Trophoblast cell (in vitro differentiated cells and primary cell): ENCODE data around the gene OPCML.

Source experiments
- DNase-seq, 2 donors: peaks; one replicate each; pipeline ENCODE4 v3.0.0-alpha.2; 2016
- H2AFZ ChIP-seq: 2 replicates; pipeline ENCODE4 v1.6.1; 2013; ENCODE audit warnings: low read length, moderate library complexity, mild to moderate bottlenecking; ENCODE audit not compliant: insufficient read depth, poor library complexity
- H2AK5ac ChIP-seq: 2 replicates; pipeline ENCODE4 v1.6.1; 2013; ENCODE audit warnings: mild to moderate bottlenecking, low read length
- H2BK120ac ChIP-seq: 2 replicates; pipeline ENCODE4 v1.6.1; 2013; ENCODE audit warnings: low read length, mild to moderate bottlenecking, moderate library complexity; ENCODE audit not compliant: insufficient read depth, poor library complexity
- H2BK12ac ChIP-seq: 2 replicates; pipeline ENCODE4 v1.6.1; 2013; ENCODE audit warnings: mild to moderate bottlenecking, low read length, moderate library complexity
- H2BK5ac ChIP-seq: 2 replicates; pipeline ENCODE4 v1.6.1; 2013; ENCODE audit warnings: low read length, low read depth, moderate library complexity, mild to moderate bottlenecking; ENCODE audit not compliant: poor library complexity
- H3K14ac ChIP-seq: 2 replicates; pipeline ENCODE4 v1.6.1; 2013; ENCODE audit warnings: mild to moderate bottlenecking, low read length
- H3K18ac ChIP-seq: 2 replicates; pipeline ENCODE4 v1.6.1; 2013; ENCODE audit warnings: mild to moderate bottlenecking, low read length
- H3K23ac ChIP-seq: 2 replicates; pipeline ENCODE4 v1.6.1; 2013; ENCODE audit warnings: low read length
- H3K27ac ChIP-seq: 2 replicates; pipeline ENCODE4 v1.5.1; 2013; ENCODE audit warnings: low read depth, mild to moderate bottlenecking, inconsistent platforms, low read length, moderate library complexity
- H3K27me3 ChIP-seq: 2 replicates; pipeline ENCODE4 v1.6.1; 2013; ENCODE audit warnings: inconsistent platforms, mild to moderate bottlenecking, low read length, moderate library complexity; ENCODE audit not compliant: insufficient read depth
- H3K36me3 ChIP-seq, 2 experiments: 1 replicate in 1 of 2; 2 replicates in 1 of 2; pipeline ENCODE4 v1.6.1; 2013; ENCODE audit warnings: low read length in 2 of 2, mild to moderate bottlenecking in 2 of 2, moderate library complexity in 1 of 2; ENCODE audit not compliant: insufficient read depth in 2 of 2, control insufficient read depth in 1 of 2
- H3K4ac ChIP-seq: 2 replicates; pipeline ENCODE4 v1.6.1; 2013; ENCODE audit warnings: low read depth, mild to moderate bottlenecking, low read length, moderate library complexity
- H3K4me1 ChIP-seq, 2 experiments: 1 replicate in 1 of 2; 2 replicates in 1 of 2; pipeline ENCODE4 v1.6.1; 2013; ENCODE audit warnings: low read length in 2 of 2, mild to moderate bottlenecking in 2 of 2, moderate library complexity in 1 of 2; ENCODE audit not compliant: insufficient read depth in 2 of 2, control insufficient read depth in 1 of 2
- H3K4me2 ChIP-seq: 2 replicates; pipeline ENCODE4 v1.6.1; 2013; ENCODE audit warnings: inconsistent platforms, mild to moderate bottlenecking, low read length, moderate library complexity
- H3K4me3 ChIP-seq: 2 replicates; pipeline ENCODE4 v1.5.1; 2013; ENCODE audit warnings: mild to moderate bottlenecking, low read depth, low read length, inconsistent platforms
- H3K79me1 ChIP-seq: one replicate; pipeline ENCODE4 v1.6.1; 2013; ENCODE audit warnings: low read length
- H3K79me2 ChIP-seq: 2 replicates; pipeline ENCODE4 v1.6.1; 2013; ENCODE audit warnings: low read length, mild to moderate bottlenecking; ENCODE audit not compliant: control insufficient read depth, insufficient read depth, poor library complexity
- H3K9ac ChIP-seq: 2 replicates; pipeline ENCODE4 v1.6.1; 2013; ENCODE audit warnings: mild to moderate bottlenecking, low read length
- H3K9me3 ChIP-seq: 2 replicates; pipeline ENCODE4 v1.6.1; 2013; ENCODE audit warnings: low read depth, mild to moderate bottlenecking, control low read depth, inconsistent platforms, low read length; ENCODE audit not compliant: insufficient read depth
- H4K12ac ChIP-seq: 2 replicates; pipeline ENCODE4 v1.6.1; 2013; ENCODE audit warnings: low read depth, mild to moderate bottlenecking, low read length, moderate library complexity
- H4K8ac ChIP-seq: 2 replicates; pipeline ENCODE4 v1.6.1; 2013; ENCODE audit warnings: low read depth, mild to moderate bottlenecking, low read length, moderate library complexity
- H4K91ac ChIP-seq: one replicate; pipeline ENCODE4 v1.6.1; 2013; ENCODE audit warnings: low read depth, mild to moderate bottlenecking, low read length, moderate library complexity
- WGBS: extraction: QIAGEN DNeasy Blood & Tissue Kit; methylation state at CpG from one replicate; pipeline ENCODE4 v1.1.7; 2013; ENCODE audit warnings: missing lambda C conversion rate; ENCODE audit not compliant: insufficient read length, insufficient coverage; ENCODE audit errors: extremely low coverage; 5-methylcytosine and 5-hydroxymethylcytosine counted together

OPCML gene

DNA sequence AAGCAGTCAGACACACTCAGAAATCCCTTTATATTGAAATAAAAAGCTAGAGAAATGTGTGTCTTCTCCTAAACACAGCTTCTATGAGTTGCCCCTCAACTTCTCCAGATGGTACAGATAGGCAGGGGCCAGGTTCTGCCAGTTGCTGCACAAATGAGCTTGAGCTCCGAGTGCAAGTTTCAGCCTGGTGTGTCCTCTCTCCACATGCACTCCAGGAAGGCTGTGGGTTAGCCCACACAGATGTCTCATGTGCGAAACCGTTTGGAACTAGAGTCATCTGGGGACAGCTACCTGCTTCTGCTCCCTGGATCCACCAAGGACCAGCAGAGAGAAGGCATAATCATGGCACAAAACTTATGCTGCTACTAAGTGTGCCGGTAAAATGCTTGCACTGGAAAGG is 812.6 kb downstream of the OPCML start:
- Histone ChIP-seq H3K4ac (no peak overlapping the region), H3K9ac (no peak overlapping the region), H4K12ac (no peak overlapping the region), H3K4me3 (no peak overlapping the region), H3K79me1 (no peaks in the 10 kb centered on the region), H3K79me2 (no peaks in the 10 kb centered on the region), H3K4me1 (peaks cover 3 to 5% of the 10 kb centered on the region in 2 experiments), H2AK5ac (no peak overlapping the region), H3K27me3 (no peaks in the 10 kb centered on the region), H3K18ac (no peak overlapping the region), H2BK5ac (no peak overlapping the region), H3K23ac (no peak overlapping the region), H3K14ac (no peak overlapping the region), H4K8ac (no peak overlapping the region), H2BK120ac (no peak overlapping the region), H2AFZ (no peak overlapping the region), H3K9me3 (peaks cover 3% of the 10 kb centered on the region), H3K27ac (no peak overlapping the region), H3K36me3 (no peaks in the 10 kb centered on the region), H4K91ac (no peak overlapping the region), H2BK12ac (no peak overlapping the region), H3K4me2 (no peak overlapping the region)
- no peak for DNase-seq
- no CpG with 5 or more reads among the region's 4 CpGs for WGBS

DNA sequence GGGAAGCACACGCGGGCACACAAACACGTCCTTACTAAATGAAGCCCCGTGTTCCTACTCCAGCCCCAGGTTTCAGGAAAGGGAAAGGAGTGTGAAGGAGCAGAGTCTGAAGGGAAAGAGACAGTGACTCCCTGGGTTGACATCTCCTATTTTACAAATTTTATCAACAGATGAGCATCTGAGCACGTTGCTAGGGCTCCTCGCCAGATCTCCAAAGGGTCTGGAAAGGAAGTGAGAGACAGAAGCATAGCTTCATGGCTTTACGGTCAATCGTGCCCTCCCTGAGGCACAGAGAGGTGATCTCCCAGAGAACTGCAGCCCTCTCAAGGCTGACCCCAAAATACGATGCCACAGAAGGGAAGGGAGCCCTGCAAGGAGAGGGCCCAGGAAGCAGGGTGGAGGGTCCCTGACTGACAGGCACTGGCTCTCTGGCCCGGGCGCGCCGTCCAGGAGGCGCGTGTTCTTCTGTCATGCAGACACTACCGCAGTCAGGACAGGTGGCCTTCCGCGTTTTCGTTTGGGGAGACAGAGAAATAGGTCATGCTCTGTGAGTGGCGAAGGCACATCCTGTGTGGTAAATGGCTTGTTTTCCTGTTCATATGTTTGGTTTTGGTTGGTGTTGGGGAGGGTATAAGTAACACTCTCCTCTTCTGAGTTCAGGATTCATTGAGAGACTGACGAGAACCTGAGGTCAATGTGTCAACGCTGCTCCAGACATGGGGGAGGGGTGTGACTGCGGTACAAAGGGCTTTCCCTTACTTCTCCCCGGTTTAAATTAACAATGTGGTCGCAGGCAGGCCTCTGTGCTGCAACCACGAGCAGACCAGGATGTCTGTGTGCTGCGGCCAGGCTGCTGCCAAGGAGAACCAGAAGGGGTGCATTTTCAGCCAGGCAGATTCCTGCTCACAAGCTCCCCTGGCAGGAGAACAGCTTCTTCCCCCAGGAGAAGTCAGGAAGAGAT is 813.3 kb downstream of the OPCML start:
- Histone ChIP-seq H3K9me3 (peaks cover 3% of the 10 kb centered on the region), H3K79me2 (no peaks in the 10 kb centered on the region), H3K79me1 (no peaks in the 10 kb centered on the region), H3K4me1 (peaks cover 3 to 5% of the 10 kb centered on the region in 2 experiments), H3K36me3 (no peaks in the 10 kb centered on the region), H2BK5ac (no peak overlapping the region), H2AFZ (no peak overlapping the region), H4K12ac (no peak overlapping the region), H3K4ac (no peak overlapping the region), H3K9ac (no peak overlapping the region), H4K8ac (no peak overlapping the region), H3K23ac (peak overlapping the region; percentile 25), H3K27ac (no peak overlapping the region), H2BK120ac (no peak overlapping the region), H4K91ac (no peak overlapping the region), H3K4me3 (no peak overlapping the region), H3K27me3 (no peaks in the 10 kb centered on the region), H3K4me2 (no peak overlapping the region), H2BK12ac (no peak overlapping the region), H3K14ac (no peak overlapping the region), H3K18ac (no peak overlapping the region), H2AK5ac (no peak overlapping the region)
- WGBS, result no CpG with 5 or more reads among the region's 27 CpGs
- DNase-seq, result no peak

DNA sequence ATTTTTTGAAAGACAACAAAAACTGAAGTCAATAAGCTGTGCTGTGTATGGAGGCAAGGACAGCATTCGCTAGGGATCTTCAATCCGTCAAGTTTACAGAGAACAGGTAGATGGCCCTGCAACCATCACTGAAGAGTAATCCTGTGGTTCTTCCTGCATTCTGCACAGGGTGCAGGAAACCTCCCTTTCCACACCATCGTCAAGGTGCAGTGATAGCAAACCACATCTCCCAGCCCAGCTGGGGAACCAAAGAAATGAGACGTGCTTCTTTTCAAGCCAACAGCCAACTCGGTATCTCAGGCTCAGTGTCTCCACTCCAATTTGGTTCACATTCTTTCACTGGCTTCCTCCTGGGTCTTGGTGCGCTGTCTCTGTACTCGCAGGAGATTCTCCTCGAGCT is 814.5 kb downstream of the OPCML start:
- Histone ChIP-seq H3K9ac (no peak overlapping the region), H2BK12ac (no peak overlapping the region), H3K4me3 (no peak overlapping the region), H2AFZ (no peak overlapping the region), H3K23ac (no peak overlapping the region), H3K14ac (no peak overlapping the region), H3K36me3 (no peaks in the 10 kb centered on the region), H2BK120ac (no peak overlapping the region), H2BK5ac (no peak overlapping the region), H4K8ac (no peak overlapping the region), H3K18ac (no peak overlapping the region), H3K4me1 (peaks cover 3 to 5% of the 10 kb centered on the region in 2 experiments), H3K9me3 (peaks cover 3% of the 10 kb centered on the region), H3K4ac (no peak overlapping the region), H4K91ac (no peak overlapping the region), H4K12ac (no peak overlapping the region), H3K27me3 (no peaks in the 10 kb centered on the region), H2AK5ac (no peak overlapping the region), H3K4me2 (no peak overlapping the region), H3K79me1 (no peaks in the 10 kb centered on the region), H3K79me2 (no peaks in the 10 kb centered on the region), H3K27ac (no peak overlapping the region)
- no CpG with 5 or more reads among the region's 8 CpGs for WGBS
- no peak for DNase-seq

DNA sequence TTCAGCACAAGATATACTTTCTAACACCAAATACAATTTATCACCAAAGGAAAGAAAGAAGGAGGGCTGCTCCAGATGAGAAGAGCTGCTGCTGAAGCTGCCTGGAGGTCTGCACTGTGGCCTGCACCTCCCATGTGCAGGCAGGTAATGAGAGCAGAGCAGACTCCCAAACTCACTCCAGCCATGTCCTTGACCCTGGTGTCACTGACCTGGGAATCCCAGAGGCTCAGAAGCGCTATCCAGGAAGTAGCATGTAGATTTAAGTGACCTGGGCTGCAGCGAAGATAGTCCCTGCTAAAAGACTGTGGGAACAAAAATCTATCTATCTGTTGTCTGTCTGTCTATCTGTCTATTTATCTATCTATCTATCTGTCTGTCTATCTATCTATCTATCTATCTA is 816.3 kb downstream of the OPCML start:
- peaks cover 3 to 5% of the 10 kb centered on the region in 2 experiments for H3K4me1 ChIP-seq
- no peak overlapping the region for H3K14ac ChIP-seq
- H2AFZ ChIP-seq, result no peak overlapping the region
- no peak overlapping the region for H2BK120ac ChIP-seq
- H3K9ac ChIP-seq, result no peak overlapping the region
- no peak overlapping the region for H3K27ac ChIP-seq
- no peak overlapping the region for H3K23ac ChIP-seq
- H3K79me2 ChIP-seq, result no peaks in the 10 kb centered on the region
- H4K12ac ChIP-seq, result no peak overlapping the region
- no peak for DNase-seq
- no CpG with 5 or more reads among the region's 2 CpGs for WGBS
- no peak overlapping the region for H2BK5ac ChIP-seq
- H2BK12ac ChIP-seq, result no peak overlapping the region
- H3K9me3 ChIP-seq, result peaks cover 3% of the 10 kb centered on the region
- H3K4me2 ChIP-seq, result no peak overlapping the region
- no peaks in the 10 kb centered on the region for H3K79me1 ChIP-seq
- H4K8ac ChIP-seq, result no peak overlapping the region
- H2AK5ac ChIP-seq, result no peak overlapping the region
- no peak overlapping the region for H4K91ac ChIP-seq
- no peaks in the 10 kb centered on the region for H3K36me3 ChIP-seq
- no peak overlapping the region for H3K18ac ChIP-seq
- H3K27me3 ChIP-seq, result no peaks in the 10 kb centered on the region
- no peak overlapping the region for H3K4ac ChIP-seq
- no peak overlapping the region for H3K4me3 ChIP-seq
